ENCODE results near the gene GNAI3. TPM values are rescaled to one million over a fixed set of nuclear protein-coding genes. Genes with fewer than 3 reads are reported as not detected.
A peak's percentile ranks its signal among the peaks of the same experiment; 100 is the strongest.

Gene GNAI3
- total RNA-seq, 1 donor, result 17.6 TPM

- no peak for DNase-seq (ENCODE audit: low read depth)
- no peak for TF ChIP-seq CTCF (IDR thresholded peaks at IDR 0.05; ENCODE audit: insufficient read depth, low read length)
- H3K4me3 ChIP-seq (ENCODE audit: low read depth, low read length), result no peak overlapping the region
Measured at GRCh38 chr1:109626682-109627408, 78.4 kb downstream of the GNAI3 start.

DNA sequence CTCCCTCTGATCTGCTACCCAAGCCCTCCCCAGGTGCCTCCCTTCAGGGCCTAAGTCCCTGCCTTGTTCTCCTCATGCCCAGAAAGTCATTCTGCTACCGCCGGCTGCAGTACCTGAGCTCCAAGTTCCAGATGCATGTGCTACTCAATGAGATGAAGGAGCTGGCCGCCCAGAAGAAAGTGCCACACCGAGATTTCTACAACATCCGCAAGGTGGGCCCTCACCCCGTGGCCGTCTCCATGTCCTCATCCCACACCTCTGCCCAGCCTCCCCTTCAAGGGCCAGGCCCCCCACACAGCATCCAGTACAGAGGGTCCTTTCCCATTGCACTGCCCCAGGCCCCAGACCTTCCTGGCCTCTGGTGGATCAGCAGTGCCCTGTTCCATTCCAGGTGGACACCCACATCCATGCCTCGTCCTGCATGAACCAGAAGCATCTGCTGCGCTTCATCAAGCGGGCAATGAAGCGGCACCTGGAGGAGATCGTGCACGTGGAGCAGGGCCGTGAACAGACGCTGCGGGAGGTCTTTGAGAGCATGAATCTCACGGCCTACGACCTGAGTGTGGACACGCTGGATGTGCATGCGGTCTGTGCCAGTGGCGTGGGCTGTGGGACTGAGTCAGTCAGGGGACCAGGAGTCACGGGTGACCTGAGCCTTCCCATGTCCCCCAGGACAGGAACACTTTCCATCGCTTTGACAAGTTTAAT lies 79.4 kb downstream of the GNAI3 start:
- TF ChIP-seq CTCF (IDR thresholded peaks at IDR 0.05; ENCODE audit: insufficient read depth, low read length), result no peak
- no peak for DNase-seq (ENCODE audit: low read depth)
- no peak overlapping the region for H3K4me3 ChIP-seq (ENCODE audit: low read depth, low read length)

DNA sequence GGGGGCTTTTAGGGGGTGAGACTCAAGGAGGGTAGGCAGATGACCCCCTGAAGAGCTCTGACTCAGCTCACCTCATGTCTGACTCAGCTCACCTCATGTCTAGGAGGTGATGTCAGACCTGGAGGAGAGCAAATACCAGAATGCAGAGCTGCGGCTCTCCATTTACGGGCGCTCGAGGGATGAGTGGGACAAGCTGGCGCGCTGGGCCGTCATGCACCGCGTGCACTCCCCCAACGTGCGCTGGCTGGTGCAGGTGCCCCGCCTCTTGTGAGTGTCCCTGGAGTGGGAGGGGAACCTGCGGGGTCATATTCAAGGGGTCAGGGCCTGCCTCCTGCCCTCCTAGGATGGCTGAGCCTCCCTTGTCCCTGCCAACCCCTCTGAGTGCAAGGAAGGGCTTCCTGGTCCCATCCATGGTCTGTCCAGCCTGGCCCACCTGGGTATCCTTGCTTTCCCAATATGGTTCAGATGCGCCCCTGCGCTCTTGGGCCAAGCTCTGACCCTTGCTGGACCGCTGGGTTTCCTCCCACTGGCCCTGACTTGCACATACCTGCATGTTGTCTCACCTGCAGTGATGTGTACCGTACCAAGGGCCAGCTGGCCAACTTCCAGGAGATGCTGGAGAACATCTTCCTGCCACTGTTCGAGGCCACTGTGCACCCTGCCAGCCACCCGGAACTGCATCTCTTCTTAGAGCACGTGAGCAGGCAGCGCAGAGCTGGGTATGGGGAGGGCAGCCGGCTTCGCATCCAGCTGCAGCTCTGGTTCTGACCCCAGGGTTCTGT lies 80.3 kb downstream of the GNAI3 start:
- no peak for TF ChIP-seq CTCF (IDR thresholded peaks at IDR 0.05; ENCODE audit: insufficient read depth, low read length)
- no peak overlapping the region for H3K4me3 ChIP-seq (ENCODE audit: low read depth, low read length)
- DNase-seq (ENCODE audit: low read depth), result no peak

GRCh38 chr1:109629372-109630030 lies 81.1 kb downstream of the GNAI3 start:
- H3K4me3 ChIP-seq (ENCODE audit: low read depth, low read length), result no peak overlapping the region
- DNase-seq (ENCODE audit: low read depth), result no peak
- no peak for TF ChIP-seq CTCF (IDR thresholded peaks at IDR 0.05; ENCODE audit: insufficient read depth, low read length)

GRCh38 chr1:109630081-109630897 lies 81.9 kb downstream of the GNAI3 start:
- H3K4me3 ChIP-seq (ENCODE audit: low read depth, low read length), result no peak overlapping the region
- no peak for DNase-seq (ENCODE audit: low read depth)
- peak; percentile 19 for TF ChIP-seq CTCF (IDR thresholded peaks at IDR 0.05; ENCODE audit: insufficient read depth, low read length)
